Tibial nerve (tissue), 4 donors: ENCODE measurements around the gene ANKRD11.

Source experiments
- CTCF ChIP-seq, 5 experiments: fragments of 200-600 bp in 3 of 5; fragments of 450-650 bp in 2 of 5; sonication (generic) in 3 of 5; IDR thresholded peaks; one replicate each; pipeline ENCODE4 v1.5.1; 2016 to 2019; ENCODE audit warnings: antibody characterized with exemption in 5 of 5, mild to moderate bottlenecking in 3 of 5, moderate library complexity in 2 of 5
- EP300 ChIP-seq, 2 donors: sonication (generic); formaldehyde crosslinking; IDR thresholded peaks; one replicate each; pipeline ENCODE4 v1.6.1; 2017; ENCODE audit warnings: antibody characterized with exemption in 2 of 2, mild to moderate bottlenecking in 1 of 2
- POLR2A ChIP-seq, 2 donors: fragments of 450-650 bp; IDR thresholded peaks; one replicate each; pipeline ENCODE4 v1.6.1; 2017; ENCODE audit warnings: antibody characterized with exemption in 2 of 2, mild to moderate bottlenecking in 2 of 2, moderate library complexity in 2 of 2

GRCh38 chr16:89307421-89307805, 182.9 kb downstream of the ANKRD11 start:
- TF ChIP-seq CTCF (IDR thresholded peaks at IDR 0.05) = no peak
- TF ChIP-seq POLR2A (IDR thresholded peaks at IDR 0.05) = no peak
- no peak for TF ChIP-seq EP300 (IDR thresholded peaks at IDR 0.05)
